ENCODE measurements around the gene BMI1.

DNA sequence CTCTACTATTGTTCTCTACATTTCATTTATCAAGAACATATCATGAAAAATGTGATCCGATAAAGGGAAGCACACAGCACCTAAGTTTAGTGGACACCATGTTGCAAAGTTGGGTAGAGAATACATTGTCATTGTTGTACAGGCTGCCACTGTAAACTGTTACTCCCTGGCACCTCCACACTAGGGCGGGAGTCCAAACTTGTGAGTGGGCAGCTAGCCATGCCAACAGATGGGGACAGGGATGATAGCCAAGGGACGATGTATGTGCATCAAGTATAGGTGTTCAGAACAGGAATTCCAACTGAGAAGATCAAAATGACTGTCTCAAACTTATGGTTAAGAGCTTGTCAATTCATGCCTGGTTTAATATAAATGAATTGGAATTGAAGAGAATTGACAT is 35.8 kb upstream of the BMI1 start:
- TF ChIP-seq POLR2AphosphoS5 (IDR thresholded peaks at IDR 0.05) = no peak
- TF ChIP-seq, protein P1, sequence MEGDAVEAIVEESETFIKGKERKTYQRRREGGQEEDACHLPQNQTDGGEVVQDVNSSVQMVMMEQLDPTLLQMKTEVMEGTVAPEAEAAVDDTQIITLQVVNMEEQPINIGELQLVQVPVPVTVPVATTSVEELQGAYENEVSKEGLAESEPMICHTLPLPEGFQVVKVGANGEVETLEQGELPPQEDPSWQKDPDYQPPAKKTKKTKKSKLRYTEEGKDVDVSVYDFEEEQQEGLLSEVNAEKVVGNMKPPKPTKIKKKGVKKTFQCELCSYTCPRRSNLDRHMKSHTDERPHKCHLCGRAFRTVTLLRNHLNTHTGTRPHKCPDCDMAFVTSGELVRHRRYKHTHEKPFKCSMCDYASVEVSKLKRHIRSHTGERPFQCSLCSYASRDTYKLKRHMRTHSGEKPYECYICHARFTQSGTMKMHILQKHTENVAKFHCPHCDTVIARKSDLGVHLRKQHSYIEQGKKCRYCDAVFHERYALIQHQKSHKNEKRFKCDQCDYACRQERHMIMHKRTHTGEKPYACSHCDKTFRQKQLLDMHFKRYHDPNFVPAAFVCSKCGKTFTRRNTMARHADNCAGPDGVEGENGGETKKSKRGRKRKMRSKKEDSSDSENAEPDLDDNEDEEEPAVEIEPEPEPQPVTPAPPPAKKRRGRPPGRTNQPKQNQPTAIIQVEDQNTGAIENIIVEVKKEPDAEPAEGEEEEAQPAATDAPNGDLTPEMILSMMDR (IDR thresholded peaks at IDR 0.05 in 8 of 11, conservative IDR thresholded peaks at IDR 0.05 in 3 of 11) = no peak

Data from spleen (tissue), 7 donors.